GM11168 (cell line): ENCODE measurements around the gene C2orf42.
"Not testable (repeated sequence)": the region's sequence is repeated elsewhere in the genome, so short reads cannot be mapped to it uniquely, and the experiment has no call there.

ENCODE experiments used
- in situ Hi-C: fragments of 300-500 bp; cut with MboI; formaldehyde crosslinking; loops from one replicate; pipeline ENCODE4 v1.12.0; 2022; ENCODE audit warnings: low sequenced_read_pairs; ENCODE audit not compliant: unreplicated experiment

C2orf42 gene

DNA sequence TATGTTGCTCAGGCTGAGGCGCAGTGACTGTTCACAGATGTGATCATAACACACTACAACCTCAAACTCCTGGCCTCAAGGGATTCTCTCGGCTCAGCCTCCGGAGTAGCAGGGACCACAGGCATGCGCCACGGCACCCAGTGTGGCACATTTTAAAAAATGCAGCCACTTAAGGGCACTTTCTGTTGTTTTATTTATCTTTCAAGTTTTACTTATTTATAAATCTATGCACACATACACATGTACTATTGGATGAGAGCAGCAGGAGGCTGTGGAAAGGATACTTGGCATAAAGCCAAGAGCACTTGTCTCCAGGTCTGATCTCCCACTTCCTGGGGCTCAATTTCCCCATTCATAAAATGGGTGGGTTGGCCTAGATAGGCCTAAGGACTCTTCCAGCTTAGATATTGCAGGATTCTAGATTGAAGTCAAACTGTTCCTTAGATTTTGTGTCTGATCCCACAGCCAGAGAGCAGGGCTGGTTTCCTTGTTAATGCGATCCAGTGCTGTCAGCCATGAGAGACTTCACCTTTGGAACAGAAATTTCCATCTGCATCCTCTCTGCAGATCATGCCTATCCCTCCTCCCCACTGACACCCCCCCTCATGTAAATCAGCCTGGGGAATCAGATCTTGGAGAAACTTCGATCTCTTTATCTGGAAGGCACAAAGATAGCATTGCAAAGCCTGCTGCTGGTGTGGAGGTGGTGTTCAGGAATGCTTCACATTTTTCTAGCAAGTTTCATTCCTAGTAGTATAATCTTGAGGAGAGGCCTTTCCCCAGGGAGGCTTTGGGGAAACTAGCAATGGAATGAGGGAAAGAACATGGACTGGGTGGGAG is 78.8 kb downstream of the C2orf42 start:
- in situ Hi-C loops: no loop called here

DNA sequence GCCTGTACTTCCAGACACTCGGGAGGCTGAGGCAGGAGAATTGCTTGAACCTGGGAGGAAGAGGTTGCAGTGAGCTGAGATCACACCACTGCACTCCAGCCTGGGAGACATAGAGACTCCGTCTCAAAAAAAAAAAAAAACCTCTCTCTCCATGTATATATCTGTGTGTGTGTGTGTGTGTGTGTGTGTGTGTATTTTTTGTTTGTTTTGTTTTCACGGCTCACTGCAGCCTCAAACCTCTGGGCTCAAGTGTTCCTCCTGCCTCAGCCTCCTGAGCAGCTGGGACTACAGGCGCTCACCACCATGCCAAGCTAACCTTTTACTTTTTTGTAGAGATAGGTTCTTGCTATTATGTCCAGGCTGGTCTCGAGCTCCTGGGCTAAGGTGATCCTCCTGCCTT is 80.4 kb downstream of the C2orf42 start:
- in situ Hi-C loops: not testable (repeated sequence)

GRCh38 chr2:70106138-70106537 is 84.7 kb downstream of the C2orf42 start:
- in situ Hi-C loops: not testable (repeated sequence)

DNA sequence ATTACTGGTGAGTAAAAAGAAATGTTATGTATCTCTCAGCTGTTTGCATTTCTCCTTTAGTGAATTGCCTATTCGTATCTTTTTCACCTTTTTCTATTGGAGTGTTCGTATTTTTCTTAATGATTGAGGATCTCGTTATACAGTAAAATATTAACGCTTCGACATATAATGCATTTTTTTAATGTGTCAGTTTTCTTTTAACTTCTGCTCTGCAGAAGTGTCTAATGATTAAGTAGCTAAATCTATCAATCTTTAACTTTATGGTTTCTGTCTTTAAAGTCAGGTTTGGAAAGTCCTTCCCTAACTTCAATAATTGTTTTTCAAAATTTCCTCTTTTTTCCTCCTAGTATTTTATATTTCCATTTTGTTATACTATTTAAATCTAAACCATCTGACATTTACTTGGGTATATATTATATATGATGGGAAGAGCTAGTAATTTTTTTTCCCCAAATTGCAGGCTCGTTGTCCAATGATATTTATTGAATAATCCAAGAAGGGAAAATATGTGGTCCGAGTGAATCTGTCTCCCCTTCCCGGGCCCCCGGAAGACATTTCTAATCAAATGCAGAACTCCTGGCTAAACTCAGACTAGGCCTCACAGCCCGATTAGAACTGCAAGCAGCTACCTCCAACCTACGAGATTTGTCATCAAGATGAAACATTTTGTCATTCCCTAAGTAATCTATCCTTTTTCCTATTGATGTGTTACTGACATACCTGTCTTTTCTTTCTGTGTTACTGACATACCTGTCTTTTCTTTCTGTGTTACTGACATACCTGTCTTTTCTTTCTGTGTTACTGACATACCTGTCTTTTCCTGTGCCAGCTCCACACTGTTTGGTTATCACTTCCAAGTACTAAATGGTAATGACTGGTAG is 86.3 kb downstream of the C2orf42 start:
- in situ Hi-C loops: no loop called here

DNA sequence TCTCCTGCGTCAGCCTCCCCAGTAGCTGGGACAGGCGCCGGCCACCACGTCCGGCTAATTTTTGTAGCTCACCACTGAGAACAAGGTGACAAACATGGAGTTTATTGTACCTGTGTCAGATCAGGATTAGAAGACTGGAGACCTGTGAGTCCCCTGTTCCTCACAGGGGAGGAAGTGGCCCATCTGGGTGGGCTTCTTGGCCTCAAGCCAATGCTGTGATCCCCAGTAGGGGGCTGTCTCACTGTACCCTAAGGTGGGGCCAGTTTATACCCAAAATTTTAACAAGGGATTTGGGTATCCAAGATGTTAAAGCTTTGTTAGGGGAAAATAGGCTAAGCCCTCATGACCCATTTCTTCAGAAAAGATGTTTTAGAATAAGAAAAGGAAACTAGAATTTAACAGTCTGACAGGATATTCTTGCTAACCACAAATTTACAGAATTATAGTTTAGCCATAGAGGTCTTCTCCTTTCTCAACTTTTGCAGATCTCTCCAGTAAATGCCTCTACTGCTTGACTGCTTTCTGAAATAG is 87.2 kb downstream of the C2orf42 start:
- in situ Hi-C loops: no loop called here

- in situ Hi-C loops: not testable (repeated sequence)
Observed at GRCh38 chr2:70102323-70102905, 88.4 kb downstream of the C2orf42 start.

GRCh38 chr2:70101686-70102085 is 89.1 kb downstream of the C2orf42 start:
- in situ Hi-C loops: not testable (repeated sequence)

GRCh38 chr2:70101174-70101573 is 89.6 kb downstream of the C2orf42 start:
- in situ Hi-C loops: no loop called here
